Heart right ventricle (tissue), 16 donors: ENCODE results near the gene CD99. TPM values are rescaled to one million over a fixed set of nuclear protein-coding genes. Genes with fewer than 3 reads are reported as not detected.

Experiments used
- ATAC-seq, 8 donors: fragments of 200-7000 bp; cut with Tn5 transposase; one replicate each; pipeline ENCODE4 v1.9.1; 2020; ENCODE audit warnings: mild to moderate bottlenecking in 8 of 8, moderate library complexity in 8 of 8, moderate number of reproducible peaks in 1 of 8
- DNase-seq, 2 donors: peaks; one replicate each; pipeline ENCODE4 v3.0.0-alpha.2; 2020
- H3K27ac ChIP-seq, 10 donors: fragments of 200-600 bp; sonication (generic) in 2 of 10; one replicate each; pipeline versions ENCODE4 v1.5.0 to v1.8.0; 2020 to 2022; ENCODE audit warnings: mild to moderate bottlenecking in 3 of 10
- H3K27me3 ChIP-seq, 7 donors: fragments of 200-600 bp; one replicate each; pipeline ENCODE4 v1.8.0; 2021 to 2022; ENCODE audit warnings: mild to moderate bottlenecking in 2 of 7
- H3K36me3 ChIP-seq, 9 donors: fragments of 200-600 bp; sonication (generic) in 1 of 9; one replicate each; pipeline versions ENCODE4 v1.5.0 to v1.8.0; 2020 to 2022; ENCODE audit warnings: mild to moderate bottlenecking in 2 of 9
- H3K4me1 ChIP-seq, 9 donors: fragments of 200-600 bp; sonication (generic) in 1 of 9; one replicate each; pipeline versions ENCODE4 v1.5.0 to v1.8.0; 2020 to 2022; ENCODE audit warnings: mild to moderate bottlenecking in 4 of 9
- H3K4me3 ChIP-seq, 10 donors: fragments of 200-600 bp; sonication (generic) in 2 of 10; one replicate each; pipeline versions ENCODE4 v1.5.0 to v1.8.0; 2020 to 2022; ENCODE audit warnings: mild to moderate bottlenecking in 7 of 10, moderate library complexity in 2 of 10
- H3K9me3 ChIP-seq, 11 donors: fragments of 200-600 bp in 10 of 11; sonication (generic) in 2 of 11; one replicate each; pipeline versions ENCODE4 v1.5.0 to v1.8.0; 2013 to 2022; ENCODE audit warnings: mild to moderate bottlenecking in 2 of 11, control low read depth in 1 of 11, moderate library complexity in 1 of 11
- WGBS, 2 donors: extraction: QIAGEN DNeasy Blood & Tissue Kit; methylation state at CpG; one replicate each; pipeline ENCODE4 v1.1.7; 2013; ENCODE audit warnings: inconsistent platforms in 1 of 2; 5-methylcytosine and 5-hydroxymethylcytosine counted together
- intact Hi-C, 10 donors: fragments of 100-400 bp; cut with DNase I; formaldehyde crosslinking; loops; one replicate each; pipeline versions ENCODE4 v1.11.1 to v1.14.2; 2022
- polyA plus RNA-seq, 2 donors: library from polyadenylated mRNA; stranded (reverse); fragments of 200-250 nt; gene quantifications; one replicate each; pipeline ENCODE4 v1.2.3, GENCODE V29; 2013
- total RNA-seq, 10 donors: library from RNA; stranded (reverse); fragmentation: NEBNext Ultra II Directional in 3 of 10; extraction: Animal tissue kit (Norgen Biotek cat#: 25700) in 3 of 10; gene quantifications; one replicate each; pipeline versions ENCODE4 v1.2.1 to v1.2.4, GENCODE V29; 2021 to 2023
- TF ChIP-seq, protein P1 (sequence below), 9 donors: fragments of 200-600 bp; sonication (generic) in 2 of 9; IDR thresholded peaks; one replicate each; pipeline versions ENCODE4 v1.5.0 to v1.8.0; 2021 to 2022; ENCODE audit warnings: antibody characterized with exemption in 9 of 9, mild to moderate bottlenecking in 5 of 9, moderate library complexity in 1 of 9
- donor health status: Arrhythmogenic right ventricular cardiomyopathy.
- donor health status: ischemic (EF 13 %, LVEDD 7.1; RV severe dilation, severe dysfunction).
- donor health status: healthy with polysubstance abuse.
- donor health status: DM: no; HTN: yes; CAD: no.
- donor health status: DM: no; HTN: no; CAD: no.
- donor health status: ischemic (EF 25% LVEDD 6.9; RV normal size, moderate dysfunction).
- donor health status: ischemic (EF 25% LVEDD 5.7; RV mildly dilated, moderate dysfunction).
- donor health status: healthy.
- donor health status: DM: yes; HTN: yes; CAD: no.
- donor health status: Ischemic cardiomyopathy.
- donor health status: ischemic (EF 35%, LVEDD 5.7; RV mildly dilated, moderate dysfunction).
- donor health status: nonischemic (EF 11% LVEDD 7.7; RV severe dilation, severe dysfunction).
- donor health status: DM: yes; HTN: yes; CAD: no.
- donor health status: PGD.
- donor health status: ischemic (EF 29% LVEDD 5.4; RV normal size, mild dysfunction).
- donor health status: nonischemic (EF 23%, LVEDD 6.1; RV moderate dilation, normal function).

CD99 gene
- total and polyA plus RNA-seq, 12 donors = 202 to 419 (median 261) TPM

DNA sequence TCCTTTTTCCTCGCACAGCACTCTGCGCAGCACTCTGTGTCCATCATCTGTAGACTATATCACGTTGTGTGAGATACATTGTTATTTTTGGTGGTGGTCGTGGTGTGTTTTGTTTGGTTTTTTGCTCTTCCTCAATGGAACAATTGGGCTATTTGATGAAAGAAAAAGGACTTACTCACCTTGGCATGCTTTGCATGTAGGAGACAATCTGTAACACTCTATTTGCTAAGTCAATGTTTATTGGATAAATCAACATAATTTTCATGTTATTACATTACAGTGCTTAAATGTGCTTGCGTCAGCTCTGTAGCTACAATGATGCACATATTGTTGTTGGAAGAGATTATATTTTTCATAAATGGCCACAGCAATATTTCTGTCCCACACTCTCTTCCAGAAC, 12.5 kb upstream of the CD99 start:
- no peaks in the 10 kb centered on the region for H3K36me3 ChIP-seq
- peaks cover 0 to 14% (median 0%) of the 10 kb centered on the region in 9 donors for H3K4me1 ChIP-seq
- intact Hi-C loops = no loop called here
- no peak for ATAC-seq
- DNase-seq = no peak
- no peaks in the 10 kb centered on the region for H3K9me3 ChIP-seq
- WGBS, 2 donors = 73 to 83% methylated on average over 5 of the region's 5 CpGs
- H3K4me3 ChIP-seq = no peak overlapping the region
- H3K27ac ChIP-seq = no peak overlapping the region
- TF ChIP-seq, protein P1, sequence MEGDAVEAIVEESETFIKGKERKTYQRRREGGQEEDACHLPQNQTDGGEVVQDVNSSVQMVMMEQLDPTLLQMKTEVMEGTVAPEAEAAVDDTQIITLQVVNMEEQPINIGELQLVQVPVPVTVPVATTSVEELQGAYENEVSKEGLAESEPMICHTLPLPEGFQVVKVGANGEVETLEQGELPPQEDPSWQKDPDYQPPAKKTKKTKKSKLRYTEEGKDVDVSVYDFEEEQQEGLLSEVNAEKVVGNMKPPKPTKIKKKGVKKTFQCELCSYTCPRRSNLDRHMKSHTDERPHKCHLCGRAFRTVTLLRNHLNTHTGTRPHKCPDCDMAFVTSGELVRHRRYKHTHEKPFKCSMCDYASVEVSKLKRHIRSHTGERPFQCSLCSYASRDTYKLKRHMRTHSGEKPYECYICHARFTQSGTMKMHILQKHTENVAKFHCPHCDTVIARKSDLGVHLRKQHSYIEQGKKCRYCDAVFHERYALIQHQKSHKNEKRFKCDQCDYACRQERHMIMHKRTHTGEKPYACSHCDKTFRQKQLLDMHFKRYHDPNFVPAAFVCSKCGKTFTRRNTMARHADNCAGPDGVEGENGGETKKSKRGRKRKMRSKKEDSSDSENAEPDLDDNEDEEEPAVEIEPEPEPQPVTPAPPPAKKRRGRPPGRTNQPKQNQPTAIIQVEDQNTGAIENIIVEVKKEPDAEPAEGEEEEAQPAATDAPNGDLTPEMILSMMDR (IDR thresholded peaks at IDR 0.05) = no peak
- no peaks in the 10 kb centered on the region for H3K27me3 ChIP-seq

DNA sequence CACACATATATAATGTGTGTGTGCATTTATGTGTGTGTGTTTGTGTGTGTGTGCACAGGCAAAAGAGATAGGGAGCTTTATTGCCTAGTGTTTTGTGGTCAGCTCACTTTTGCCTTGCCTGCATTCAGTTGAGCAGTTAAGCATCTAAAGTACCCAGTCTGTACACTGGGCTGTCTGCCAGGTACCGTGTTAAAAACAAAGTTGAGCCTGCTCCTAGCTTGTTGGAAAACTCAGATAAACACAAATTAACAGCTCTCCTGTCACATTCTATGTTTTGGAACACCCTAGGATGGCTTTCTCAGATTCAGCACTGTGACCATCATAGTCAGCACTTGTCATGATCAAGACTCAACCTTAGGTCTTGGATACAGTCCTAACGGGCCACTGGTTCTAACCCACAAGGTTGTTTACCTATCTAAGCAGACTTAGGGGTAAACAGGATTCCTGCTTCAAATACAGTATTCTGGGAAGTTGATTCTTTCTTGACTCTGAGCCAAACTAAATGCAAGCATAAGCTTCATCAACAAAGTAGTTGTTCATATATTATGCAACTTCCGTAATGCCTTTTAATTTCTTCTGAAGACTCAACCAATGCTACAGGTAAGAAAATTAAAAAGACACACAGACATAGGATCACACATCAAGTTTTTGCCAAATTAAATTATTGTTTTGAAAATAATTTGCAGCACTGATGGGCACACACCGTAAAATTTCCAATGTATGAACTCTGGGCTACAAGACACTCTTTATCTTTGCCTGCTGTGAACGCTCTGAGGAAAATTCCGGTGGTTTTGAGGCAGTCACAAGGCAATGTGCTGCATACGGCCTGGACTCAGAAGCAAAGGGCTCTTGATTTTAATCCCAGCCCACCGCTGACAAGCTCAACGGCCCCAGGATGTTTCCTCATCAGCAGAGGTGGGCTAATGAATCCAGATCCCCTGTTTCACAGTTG, 11.3 kb upstream of the CD99 start:
- Histone ChIP-seq H3K27me3 (no peaks in the 10 kb centered on the region), H3K9me3 (no peaks in the 10 kb centered on the region), H3K4me3 (no peak overlapping the region), H3K36me3 (no peaks in the 10 kb centered on the region), H3K27ac (no peak overlapping the region), H3K4me1 (peaks cover 0 to 14% (median 0%) of the 10 kb centered on the region in 9 donors)
- intact Hi-C loops = no loop called here
- 58 to 63% methylated on average over 9 of the region's 9 CpGs for WGBS, 2 donors
- TF ChIP-seq, protein P1 (IDR thresholded peaks at IDR 0.05) = no peak
- no peak for DNase-seq
- ATAC-seq = peak in 1 of 8 donors; percentile 46

DNA sequence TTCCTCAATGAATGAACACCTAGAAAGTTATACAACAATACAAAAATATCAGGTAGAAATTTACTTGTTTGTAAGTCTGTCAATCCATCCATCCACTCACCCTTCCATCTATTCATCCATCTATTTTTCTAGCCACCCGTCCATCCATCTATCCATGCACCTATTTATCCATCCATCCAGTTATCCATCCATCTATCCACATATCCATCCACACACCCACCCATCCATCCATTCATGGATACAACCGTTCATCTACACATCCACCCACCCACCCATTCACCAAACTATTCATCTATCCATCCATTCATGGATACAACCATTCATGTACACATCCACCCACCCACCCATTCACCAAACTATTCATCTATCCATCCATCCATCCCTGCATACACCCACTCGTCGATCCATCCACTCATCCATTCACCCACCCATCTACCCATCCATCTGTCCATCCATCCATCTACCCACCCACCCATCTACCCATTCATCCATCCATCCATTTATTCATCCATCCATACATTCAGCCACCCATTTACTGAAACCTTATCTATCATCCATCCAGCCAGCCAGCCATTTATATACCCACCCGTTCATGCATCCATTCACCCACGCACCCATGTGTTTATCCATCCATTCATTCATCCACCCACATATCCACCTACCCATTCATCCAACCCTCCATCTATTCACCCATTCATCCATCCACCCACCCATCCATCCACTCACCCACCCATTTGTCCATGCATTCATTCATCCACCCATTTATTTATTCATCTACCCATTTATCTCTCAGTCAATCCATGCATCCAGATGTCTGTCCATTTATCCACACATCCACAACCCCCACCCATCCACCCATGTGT, 10.4 kb upstream of the CD99 start:
- WGBS, 2 donors = 77 to 96% methylated on average over 6 of the region's 6 CpGs
- Histone ChIP-seq H3K36me3 (no peaks in the 10 kb centered on the region), H3K27me3 (no peaks in the 10 kb centered on the region), H3K4me3 (no peak overlapping the region), H3K9me3 (no peaks in the 10 kb centered on the region), H3K27ac (no peak overlapping the region), H3K4me1 (peaks cover 0 to 14% (median 0%) of the 10 kb centered on the region in 9 donors)
- DNase-seq (no peak), ATAC-seq (no peak)
- TF ChIP-seq, protein P1 (IDR thresholded peaks at IDR 0.05) = no peak
- intact Hi-C loops = no loop called here

DNA sequence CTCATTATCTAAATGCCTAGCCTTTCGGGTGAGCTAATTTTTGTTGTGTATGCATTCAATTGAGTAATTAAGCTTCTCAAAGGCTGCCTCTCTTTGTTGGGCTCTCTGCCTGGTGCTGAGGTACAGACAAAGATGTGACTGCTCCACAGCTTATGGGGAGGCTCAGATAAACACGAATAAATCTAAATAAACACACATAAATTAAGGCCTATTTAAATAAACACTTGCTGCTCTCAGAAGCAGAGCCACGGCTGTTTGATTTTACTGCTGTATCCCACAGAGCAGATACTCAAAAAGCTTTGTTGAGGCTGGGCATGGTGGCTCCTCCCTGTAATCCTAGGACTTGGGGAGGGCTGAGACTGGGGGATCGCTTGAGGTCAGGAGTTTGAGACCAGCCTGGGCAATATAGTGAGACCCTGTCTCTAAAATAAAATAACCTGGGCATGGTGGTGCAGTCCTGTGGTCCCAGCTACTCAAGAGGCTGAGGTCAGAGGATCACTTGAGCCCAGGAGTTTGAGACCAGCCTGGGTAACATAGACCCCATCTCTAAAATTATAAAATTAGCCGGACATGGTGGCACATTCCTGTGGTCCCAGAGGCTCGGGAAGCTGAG, 8.4 kb upstream of the CD99 start:
- Histone ChIP-seq H3K4me3 (no peak overlapping the region), H3K9me3 (no peaks in the 10 kb centered on the region), H3K27me3 (no peaks in the 10 kb centered on the region), H3K36me3 (no peaks in the 10 kb centered on the region), H3K4me1 (peaks cover 0 to 9% (median 0%) of the 10 kb centered on the region in 9 donors), H3K27ac (no peak overlapping the region)
- WGBS, 2 donors = 84 to 85% methylated on average over 6 of the region's 6 CpGs
- intact Hi-C loops = no loop called here
- TF ChIP-seq, protein P1 (IDR thresholded peaks at IDR 0.05) = no peak
- ATAC-seq (no peak), DNase-seq (no peak)
